HepG2 (cell line): Measurements from ENCODE around the gene EFNA2. TPM values are rescaled to one million over a fixed set of nuclear protein-coding genes. Genes with fewer than 3 reads are reported as not detected.

Experiments
- EEA1 ChIP-seq: sonication (generic); formaldehyde crosslinking; IDR thresholded peaks from 2 replicates; pipeline ENCODE4 v1.5.1; 2020; ENCODE audit warnings: mild to moderate bottlenecking, missing genetic modification reagents, borderline replicate concordance
- EHMT2 ChIP-seq: fragments of 200-600 bp; sonication (generic); IDR thresholded peaks from 2 replicates; pipeline ENCODE4 v1.7.0; 2017; ENCODE audit warnings: antibody characterized with exemption, low read depth, low read length, borderline replicate concordance
- FOXC1 ChIP-seq: sonication (generic); formaldehyde crosslinking; IDR thresholded peaks from 2 replicates; pipeline ENCODE4 v1.8.0; 2022; ENCODE audit warnings: mild to moderate bottlenecking, missing genetic modification reagents, borderline replicate concordance
- GATAD2A ChIP-seq: IDR thresholded peaks from 2 replicates; pipeline ENCODE4 v1.6.1; 2016
- GPN1 ChIP-seq: sonication (generic); formaldehyde crosslinking; IDR thresholded peaks from 2 replicates; pipeline ENCODE4 v1.5.1; 2020; ENCODE audit warnings: missing genetic modification reagents, borderline replicate concordance
- HMGA1 ChIP-seq: sonication (generic); formaldehyde crosslinking; conservative IDR thresholded peaks from 2 replicates; pipeline ENCODE4 v1.4.0; 2020; ENCODE audit warnings: missing genetic modification reagents
- KLF12 ChIP-seq: sonication (generic); formaldehyde crosslinking; IDR thresholded peaks from 2 replicates; pipeline ENCODE4 v1.4.0; 2020; ENCODE audit warnings: missing genetic modification reagents, borderline replicate concordance
- MED13 ChIP-seq: sonication (generic); formaldehyde crosslinking; IDR thresholded peaks from 2 replicates; pipeline ENCODE4 v1.5.0; 2020; ENCODE audit warnings: missing genetic modification reagents
- MTERF4 ChIP-seq: sonication (generic); formaldehyde crosslinking; IDR thresholded peaks from 2 replicates; pipeline ENCODE4 v1.8.0; 2023; ENCODE audit warnings: mild to moderate bottlenecking, missing genetic modification reagents
- MXD3 ChIP-seq: IDR thresholded peaks from 2 replicates; pipeline ENCODE4 v1.6.1; 2016; ENCODE audit warnings: mild to moderate bottlenecking, missing biosample characterization, missing genetic modification reagents
- NBN ChIP-seq: fragments of 450-650 bp; conservative IDR thresholded peaks from 2 replicates; pipeline ENCODE4 v1.6.1; 2017
- NCOR1 ChIP-seq: fragments of 200-600 bp; sonication (generic); IDR thresholded peaks from 2 replicates; pipeline ENCODE4 v1.7.0; 2017; ENCODE audit warnings: antibody characterized with exemption, low read length, borderline replicate concordance
- NR2F1 ChIP-seq, 2 experiments: fragments of 450-650 bp in 1 of 2; formaldehyde crosslinking in 1 of 2; IDR thresholded peaks; 2 replicates each; pipeline versions ENCODE4 v1.5.0 to v1.6.1; 2016 to 2020; ENCODE audit warnings: mild to moderate bottlenecking in 1 of 2, missing compliant biosample characterization in 1 of 2, missing genetic modification reagents in 1 of 2, moderate library complexity in 1 of 2
- NR2F2 ChIP-seq: IDR thresholded peaks from 2 replicates; pipeline ENCODE4 v1.6.1; 2012; ENCODE audit warnings: low read depth, inconsistent platforms, borderline replicate concordance
- SIX1 ChIP-seq: sonication (generic); formaldehyde crosslinking; IDR thresholded peaks from 2 replicates; pipeline ENCODE4 v1.4.0; 2020; ENCODE audit warnings: missing genetic modification reagents, borderline replicate concordance
- SOX6 ChIP-seq, 2 experiments: fragments of 450-650 bp in 1 of 2; sonication (generic) in 1 of 2; formaldehyde crosslinking in 1 of 2; IDR thresholded peaks; 2 replicates each; pipeline versions ENCODE4 v1.4.0 to v1.6.1; 2017 to 2020; ENCODE audit warnings: antibody characterized with exemption in 1 of 2, mild to moderate bottlenecking in 1 of 2, missing genetic modification reagents in 1 of 2
- ZNF142 ChIP-seq: sonication (generic); formaldehyde crosslinking; IDR thresholded peaks from 2 replicates; pipeline ENCODE4 v1.4.0; 2020; ENCODE audit warnings: missing genetic modification reagents
- ZNF232 ChIP-seq: sonication (generic); formaldehyde crosslinking; IDR thresholded peaks from 2 replicates; pipeline ENCODE4 v1.4.0; 2020; ENCODE audit warnings: missing genetic modification reagents, borderline replicate concordance
- ZNF33B ChIP-seq: sonication (generic); formaldehyde crosslinking; IDR thresholded peaks from 2 replicates; pipeline ENCODE4 v1.5.1; 2020; ENCODE audit warnings: mild to moderate bottlenecking, missing genetic modification reagents
- ZNF382 ChIP-seq: sonication (generic); formaldehyde crosslinking; IDR thresholded peaks from 2 replicates; pipeline ENCODE4 v1.5.0; 2020; ENCODE audit warnings: missing genetic modification reagents, mild to moderate bottlenecking, borderline replicate concordance
- ZNF75D ChIP-seq: sonication (generic); formaldehyde crosslinking; IDR thresholded peaks from 2 replicates; pipeline ENCODE4 v1.8.1; 2023; ENCODE audit warnings: missing genetic modification reagents, mild to moderate bottlenecking, borderline replicate concordance
- ZNF777 ChIP-seq: sonication (generic); formaldehyde crosslinking; IDR thresholded peaks from 2 replicates; pipeline ENCODE4 v1.4.0; 2020; ENCODE audit warnings: missing genetic modification reagents
- polyA plus RNA-seq, 8 experiments: library from polyadenylated mRNA; depleted of rRNA in 3 of 8; stranded (reverse) in 7 of 8; unstranded in 1 of 8; fragments of >200 nt; fragmentation: Illumina TruSeq in 4 of 8; extraction: Trizol in 4 of 8; gene quantifications; 2 replicates each; pipeline versions ENCODE4 v1.2.1 to v1.2.3, GENCODE V29; 2011 to 2016; ENCODE audit warnings: low read depth in 4 of 8, missing spikeins in 1 of 8, mixed read lengths in 1 of 8; ENCODE audit not compliant: insufficient read depth in 1 of 8
- total RNA-seq, 5 experiments: library from RNA; depleted of rRNA; stranded (reverse); fragments of >200 nt; fragmentation: Illumina TruSeq; extraction: Trizol; gene quantifications; 2 replicates each; pipeline ENCODE4 v1.2.3, GENCODE V29; 2016; ENCODE audit warnings: low read depth in 1 of 5

Gene EFNA2
- total and polyA plus RNA-seq, 2 of the 13 experiments (the other 11 are each of a cell fraction or from before 2014, with no cell fraction given): 6.0 to 9.9 TPM

GRCh38 chr19:1275260-1275975 is 10.3 kb upstream of the EFNA2 start, which contains the start of gene FAM174C (continued):
- TF ChIP-seq ZNF142 (CRISPR knock-in tag) (0 out of 2 replicates have a peak, but pooled peaks have one; percentile 30), ZNF382 (CRISPR knock-in tag) (no peak), FOXC1 (CRISPR knock-in tag) (peak; percentile 30; the same call in 1 of the 2 replicates), KLF12 (CRISPR knock-in tag) (no peak), EEA1 (CRISPR knock-in tag) (no peak), NCOR1 (no peak; the same call in 1 of the 2 replicates), ZNF777 (no peak), MED13 (CRISPR knock-in tag) (no peak), MTERF4 (CRISPR knock-in tag) (no peak), ZNF75D (CRISPR knock-in tag) (no peak), ZNF232 (CRISPR knock-in tag) (no peak), GPN1 (CRISPR knock-in tag) (no peak), NBN (no peak), HMGA1 (CRISPR knock-in tag) (no peak), EHMT2 (no peak), NR2F1 (CRISPR knock-in tag; IDR thresholded peaks at IDR 0.05) (no peak), SIX1 (CRISPR knock-in tag) (no peak), ZNF33B (peak; percentile 70; the same call in 1 of the 2 replicates), MXD3 (no peak; the same call in 1 of the 2 replicates), GATAD2A (no peak), SOX6 (IDR thresholded peaks at IDR 0.05) (no peak), SOX6 (CRISPR knock-in tag; IDR thresholded peaks at IDR 0.05) (peak; percentile 49), NR2F2 (no peak; the same call in 1 of the 2 replicates)
